ENCODE measurements around the gene ZSCAN9. TPM values are rescaled to one million over a fixed set of nuclear protein-coding genes. Genes with fewer than 3 reads are reported as not detected.

The ZSCAN9 gene
- total RNA-seq, 1 donor from 2014 or later = 38.4 TPM

DNA sequence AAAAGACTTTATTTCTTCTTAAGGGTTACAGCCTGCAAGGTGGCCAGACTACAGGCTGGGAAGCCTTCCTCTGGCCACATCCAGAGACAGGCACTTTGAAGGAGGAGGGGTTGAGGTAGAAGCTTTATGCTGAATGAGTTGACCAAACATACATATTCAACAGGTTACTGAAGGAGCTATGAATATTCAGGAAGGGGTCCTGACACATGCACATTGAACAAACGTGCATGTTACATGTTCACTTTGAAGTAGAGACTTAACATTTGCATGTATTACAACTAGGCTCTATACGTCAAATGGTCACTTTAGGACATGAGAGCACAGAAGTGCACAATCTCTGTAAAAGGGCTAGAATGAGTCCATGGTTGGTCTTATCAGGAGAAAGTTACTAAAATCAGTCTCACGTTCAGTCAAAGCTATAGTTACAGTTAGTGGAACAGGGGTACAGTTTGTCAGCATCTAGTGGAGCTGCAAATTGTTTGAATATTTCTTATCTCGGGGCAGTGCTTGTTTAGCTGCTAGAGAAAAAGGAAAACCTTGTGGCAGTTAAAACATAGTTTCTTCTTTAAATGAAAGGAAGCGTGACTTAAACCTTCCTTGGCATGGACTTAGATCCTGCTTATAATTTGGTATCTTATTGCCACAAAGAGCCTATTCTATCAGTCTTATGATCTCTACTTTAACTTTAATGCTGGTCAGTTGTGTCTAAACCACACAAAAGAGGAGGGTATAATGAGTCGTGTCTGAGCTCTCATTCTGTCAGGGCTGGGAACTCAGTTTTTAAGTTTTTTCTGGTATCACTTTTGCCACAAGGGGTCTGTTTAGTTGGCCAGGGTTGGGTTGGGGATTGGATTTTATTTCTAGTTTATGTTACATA lies 4.6 kb upstream of the ZSCAN9 start:
- no peak for DNase-seq

DNA sequence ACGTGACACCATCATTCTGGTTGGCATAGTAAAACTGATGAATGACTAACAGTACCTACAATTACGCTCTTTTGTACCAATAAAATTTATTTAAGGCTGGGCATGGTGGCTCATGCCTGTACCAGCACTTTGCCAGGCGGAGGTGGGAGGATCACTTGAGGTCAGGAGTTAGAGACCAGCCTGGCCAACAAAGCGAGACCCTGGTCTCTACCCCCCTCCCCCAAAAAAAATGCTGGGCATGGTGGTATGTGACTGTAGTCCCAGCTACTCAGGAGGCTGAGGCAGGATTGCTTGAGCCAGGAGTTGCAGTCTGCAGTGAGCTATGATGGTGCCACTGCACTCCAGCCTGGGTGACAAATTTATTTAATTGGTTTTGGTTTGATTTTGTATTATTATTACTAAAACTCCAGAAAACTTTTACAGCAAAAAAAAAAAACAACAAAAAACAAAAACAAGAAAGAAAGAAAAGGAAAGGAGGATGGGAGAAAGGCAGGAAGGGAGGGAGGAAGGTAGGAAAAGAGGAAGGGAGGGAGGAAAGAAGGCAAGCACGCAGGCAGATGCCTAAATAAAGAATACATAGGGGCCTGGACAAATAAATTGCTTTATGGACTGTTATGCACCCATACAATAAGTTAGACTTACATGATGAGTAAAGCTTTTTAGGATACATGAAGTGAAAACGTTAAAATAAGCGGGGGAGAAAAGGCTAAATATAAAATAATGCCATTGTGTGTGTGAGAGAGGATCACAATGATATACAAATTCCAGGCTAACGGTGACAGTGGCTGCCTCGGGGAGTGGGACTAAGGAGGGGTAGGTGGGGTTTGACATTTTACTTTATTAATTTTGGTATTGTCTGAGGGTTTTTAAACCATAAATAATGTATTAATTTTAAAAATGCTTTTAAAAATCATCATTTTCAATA lies 682 bp upstream of the ZSCAN9 start:
- DNase-seq = no peak

DNA sequence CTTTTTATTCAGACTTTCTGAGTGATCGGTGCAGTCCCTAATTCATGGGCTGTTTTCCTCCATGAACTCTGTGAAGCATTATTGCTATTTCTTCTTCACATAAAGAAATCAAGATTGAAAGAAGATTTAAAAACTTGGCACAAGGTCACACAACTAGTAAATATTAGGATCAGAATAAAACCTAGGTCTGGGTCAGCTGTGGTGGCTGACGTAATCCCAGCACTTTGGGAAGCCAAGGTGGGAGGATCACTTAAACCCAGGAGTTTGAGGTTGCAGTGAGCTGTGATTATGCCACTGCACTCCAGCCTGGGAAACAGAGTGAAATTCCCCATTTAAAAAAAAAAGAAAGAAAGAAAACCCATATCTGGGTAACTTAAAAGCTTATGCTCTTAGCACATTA lies 1.4 kb downstream of the ZSCAN9 start:
- DNase-seq = no peak

DNA sequence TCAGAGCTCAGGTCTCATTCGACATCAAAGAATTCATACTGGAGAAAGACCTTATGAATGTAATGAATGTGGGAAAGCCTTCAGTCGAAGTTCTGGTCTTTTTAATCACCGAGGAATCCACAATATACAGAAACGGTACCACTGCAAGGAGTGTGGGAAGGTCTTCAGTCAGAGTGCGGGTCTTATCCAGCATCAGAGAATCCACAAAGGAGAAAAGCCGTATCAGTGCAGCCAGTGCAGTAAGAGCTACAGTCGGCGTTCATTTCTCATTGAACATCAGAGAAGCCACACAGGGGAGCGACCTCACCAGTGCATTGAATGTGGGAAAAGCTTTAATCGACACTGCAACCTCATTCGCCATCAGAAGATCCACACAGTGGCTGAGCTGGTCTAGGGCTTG lies 7.7 kb downstream of the ZSCAN9 start:
- no peak for DNase-seq

DNA sequence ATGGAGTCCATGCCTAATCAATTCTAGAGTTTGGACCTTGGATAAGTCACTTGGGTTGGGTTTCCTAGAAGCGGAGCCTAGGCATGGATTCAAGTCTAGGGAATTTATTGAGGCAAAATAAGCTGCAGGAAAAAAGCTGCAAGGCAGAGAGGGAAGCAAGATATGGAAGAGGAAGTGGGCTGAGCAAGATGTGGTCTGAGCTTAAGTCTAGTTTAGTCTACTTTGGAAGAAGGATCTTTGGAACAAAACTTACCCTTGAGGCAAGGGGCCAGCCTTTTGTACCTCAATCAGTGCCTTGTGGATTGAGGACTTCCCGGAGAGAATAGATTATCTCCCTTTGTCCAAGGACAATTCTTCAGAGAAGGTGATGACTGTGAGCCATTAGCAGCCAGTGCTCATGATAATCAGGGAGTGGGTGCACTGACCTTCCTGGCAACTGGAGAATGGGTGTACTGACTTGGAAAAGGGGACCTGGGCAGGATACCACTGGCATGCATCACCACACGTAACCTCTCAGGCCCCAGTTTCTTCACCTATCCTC lies 10.9 kb downstream of the ZSCAN9 start:
- DNase-seq = no peak

DNA sequence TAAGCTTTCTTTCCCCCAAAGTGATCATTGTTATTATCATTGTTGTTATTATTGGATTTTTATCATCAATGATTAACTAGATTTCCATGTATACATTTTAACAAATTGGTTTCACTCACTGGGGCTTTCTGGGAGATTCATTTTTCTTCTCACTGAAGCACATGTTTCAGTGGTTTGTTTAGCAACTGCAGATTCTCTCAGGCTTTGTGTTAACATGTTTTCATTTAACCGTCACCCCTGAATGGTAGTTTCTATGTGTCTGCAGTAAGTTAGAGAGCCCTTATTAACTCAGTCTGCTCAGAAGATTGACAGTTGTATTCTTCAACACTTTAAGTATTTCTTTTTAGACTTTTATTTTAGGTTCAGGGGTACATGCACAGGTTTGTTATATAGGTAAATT lies 14.6 kb downstream of the ZSCAN9 start:
- no peak for DNase-seq

DNA sequence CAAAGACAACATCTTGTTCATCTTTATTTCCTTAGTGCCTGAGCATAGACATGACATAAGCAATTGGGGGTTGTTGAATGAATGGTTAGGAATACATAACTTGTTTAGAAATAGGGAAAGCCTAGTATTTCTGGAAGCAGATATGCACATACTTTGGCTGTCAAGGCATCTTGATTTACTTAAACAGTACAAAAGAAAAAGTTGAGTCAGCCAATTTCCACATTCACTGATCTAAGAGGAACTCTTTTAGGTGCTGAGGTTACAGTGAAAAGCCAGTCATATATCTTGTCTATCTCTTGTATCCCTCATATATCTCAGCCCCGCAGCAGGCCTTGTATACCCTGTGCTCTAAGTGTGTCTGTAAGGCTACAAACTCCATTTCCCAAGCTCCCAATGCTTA lies 15.4 kb downstream of the ZSCAN9 start:
- DNase-seq = no peak

DNA sequence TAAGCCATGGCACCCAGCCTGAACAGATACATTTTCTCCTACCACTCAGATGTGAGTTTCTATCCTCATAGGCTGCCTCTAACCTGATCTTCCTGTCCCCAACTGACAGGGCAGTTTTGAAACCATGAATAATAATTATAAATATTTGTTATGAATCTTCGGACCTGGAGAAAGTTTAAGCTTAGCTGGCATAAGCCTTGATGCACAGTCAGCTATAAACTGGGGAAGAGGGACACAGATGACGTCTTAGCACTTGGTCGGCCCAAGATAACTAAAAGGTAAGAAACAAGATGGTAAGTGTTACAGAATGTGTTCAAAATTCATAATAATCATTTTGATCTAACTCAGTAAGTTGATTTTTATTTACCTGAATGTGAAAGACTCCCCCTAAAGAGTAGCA lies 18.9 kb downstream of the ZSCAN9 start:
- no peak for DNase-seq

DNA sequence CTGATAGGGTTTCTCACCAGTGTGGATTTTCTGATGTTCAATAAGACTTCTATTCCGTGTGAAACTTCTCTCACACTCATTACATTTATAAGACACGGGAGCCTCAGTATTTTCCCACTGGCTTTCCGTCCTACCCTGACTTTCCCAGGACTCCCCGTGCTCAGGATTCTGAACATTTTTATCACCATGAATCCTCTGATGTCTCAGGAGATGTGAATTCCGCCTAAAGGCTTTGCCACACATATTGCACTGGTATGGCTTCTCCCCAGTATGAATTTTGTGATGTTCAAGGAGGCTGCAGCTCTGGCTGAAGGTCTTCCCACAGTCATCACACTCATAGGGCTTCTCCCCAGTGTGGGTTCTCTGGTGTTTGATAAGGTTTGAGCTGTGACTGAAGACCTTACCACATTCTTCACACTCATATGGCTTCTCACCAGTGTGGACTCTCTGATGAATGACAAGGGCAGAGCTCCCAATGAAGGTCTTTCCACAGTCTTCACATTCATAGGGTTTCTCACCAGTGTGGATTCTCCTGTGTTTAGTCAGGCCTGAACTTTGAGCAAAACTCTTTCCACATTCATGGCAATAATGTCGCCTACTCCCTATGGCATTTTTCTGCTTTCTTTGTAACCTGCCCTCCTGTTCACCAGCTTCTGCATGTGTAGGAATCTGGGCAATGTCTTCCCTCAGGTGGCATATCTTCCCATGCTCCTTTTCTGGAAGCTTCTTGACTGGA lies 20.3 kb downstream of the ZSCAN9 start:
- no peak for DNase-seq

DNA sequence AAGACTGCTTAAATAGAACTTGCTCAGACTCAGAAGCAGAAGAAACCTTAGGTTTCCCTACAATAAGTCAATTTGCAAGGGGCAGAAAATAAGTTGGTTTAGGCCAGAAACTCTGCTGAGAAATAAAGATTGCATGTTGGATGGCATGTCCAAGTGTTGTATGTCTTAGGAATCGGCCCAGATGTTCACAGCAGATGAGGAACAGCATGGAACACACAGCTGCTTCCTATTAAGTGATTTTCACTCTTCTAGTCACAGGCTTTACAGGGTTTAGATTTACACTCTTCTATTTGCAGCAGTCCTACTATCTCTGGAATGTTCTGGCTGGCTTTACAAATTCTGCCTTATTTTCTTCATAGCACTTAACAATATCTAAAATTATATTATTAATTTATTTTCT lies 23.8 kb downstream of the ZSCAN9 start:
- DNase-seq = no peak

DNA sequence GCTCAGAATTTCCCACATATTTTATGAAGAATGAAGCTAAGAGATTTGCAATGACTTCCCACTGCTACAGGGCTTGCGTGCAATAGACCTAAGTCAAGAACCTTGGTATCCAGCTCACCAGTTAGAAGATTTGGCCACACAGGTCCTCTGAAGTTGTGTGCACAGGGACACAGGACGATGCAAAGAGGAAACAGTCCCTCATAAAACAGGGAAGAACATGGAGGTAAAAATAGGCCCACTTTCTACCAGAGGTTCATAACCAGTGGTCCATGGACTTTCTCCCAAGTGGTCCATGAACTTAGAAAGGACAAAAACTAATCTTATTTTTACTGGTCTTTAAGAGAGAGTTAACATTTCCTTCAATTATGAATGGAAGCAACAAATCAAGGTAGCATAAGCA lies 25.7 kb downstream of the ZSCAN9 start:
- no peak for DNase-seq

DNA sequence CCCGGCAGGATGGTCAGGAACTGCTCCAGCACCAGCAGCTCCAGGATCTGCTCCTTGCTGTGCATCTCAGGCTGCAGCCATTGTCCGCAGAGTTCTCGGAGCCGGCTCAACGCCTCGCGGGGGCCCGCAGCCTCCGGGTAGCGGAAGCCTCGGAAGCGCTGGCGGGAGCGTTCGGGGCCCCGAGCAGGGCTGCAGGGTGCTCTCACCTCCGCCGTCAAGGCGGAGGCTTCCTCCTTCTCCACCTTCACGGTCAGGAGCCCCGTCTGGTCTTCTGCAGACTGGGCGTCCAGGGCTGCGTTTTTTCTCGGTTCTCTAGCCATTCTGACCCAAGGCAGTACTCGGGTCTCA lies 26.6 kb downstream of the ZSCAN9 start:
- peak; percentile 15 for DNase-seq

DNA sequence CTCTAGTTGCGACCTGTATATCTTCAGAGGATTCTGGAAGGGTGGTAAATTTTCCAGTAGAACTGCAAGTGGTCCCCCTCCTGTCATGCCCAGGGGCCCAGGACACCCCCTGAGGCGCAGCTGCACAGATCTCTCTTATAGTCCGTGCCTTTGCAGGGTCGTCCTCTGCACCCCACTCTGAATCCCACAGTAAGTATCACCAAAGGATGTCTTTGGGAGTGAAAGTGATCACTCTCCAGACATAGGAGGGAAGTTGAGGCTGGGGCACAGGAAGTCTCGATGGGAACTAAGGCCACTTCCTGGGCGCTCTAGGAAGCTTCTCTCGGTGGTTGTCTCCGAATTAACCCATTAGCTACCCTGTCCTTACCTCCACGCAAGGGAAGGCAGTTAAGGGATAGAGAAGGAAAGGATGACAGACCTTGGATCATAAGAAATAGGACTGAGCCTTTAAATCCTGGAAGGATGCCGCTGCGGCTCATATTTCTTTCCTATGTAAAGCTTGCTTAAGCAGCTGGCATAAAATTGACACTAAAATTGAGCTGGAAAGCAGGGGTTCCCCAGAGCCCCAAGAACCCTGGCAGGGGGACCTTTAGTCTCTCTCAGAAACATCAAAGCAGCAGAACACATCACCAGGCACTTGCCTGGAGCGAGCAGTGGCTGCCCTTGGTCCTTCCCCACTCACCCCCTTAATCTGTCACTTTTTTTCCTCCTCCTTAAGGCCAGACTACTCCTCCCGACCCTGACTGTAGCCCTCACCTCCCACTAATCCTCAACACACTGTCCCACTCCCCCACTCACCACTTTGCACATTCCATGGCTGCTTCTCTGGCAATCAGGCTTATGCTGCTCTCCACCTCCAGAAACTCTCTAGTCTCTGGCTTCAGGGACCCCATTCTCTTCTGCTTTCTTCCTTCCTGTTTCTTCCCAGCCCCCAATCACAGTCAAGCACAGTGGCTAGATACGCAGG lies 27.2 kb downstream of the ZSCAN9 start, which contains the start of gene ZKSCAN4:
TSS of gene ZKSCAN4 (minus strand) at position 261 of the 967 bp plus-strand sequence. CDS start 289 bp downstream, outside the sequence.
- peak; percentile 39 for DNase-seq

DNA sequence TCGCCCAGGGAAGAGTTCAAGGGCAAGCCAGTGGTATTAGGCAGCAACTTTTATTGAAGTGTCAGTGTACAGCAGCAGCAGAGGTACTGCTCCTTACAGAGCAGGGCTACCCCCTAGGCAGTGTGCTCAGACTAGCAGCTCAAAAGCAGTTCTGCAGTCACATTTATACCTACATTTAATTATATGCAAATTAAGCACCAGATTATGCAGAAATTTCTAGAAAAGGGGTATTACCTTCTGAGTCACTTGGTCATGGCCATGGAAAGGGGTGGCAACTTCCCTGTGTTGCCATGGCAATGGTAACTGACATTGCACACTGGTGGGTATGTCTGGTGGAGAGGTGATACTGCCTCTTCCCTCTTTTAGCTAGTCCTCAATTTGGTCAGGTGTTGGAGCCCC lies 29.0 kb downstream of the ZSCAN9 start:
- DNase-seq = no peak

DNA sequence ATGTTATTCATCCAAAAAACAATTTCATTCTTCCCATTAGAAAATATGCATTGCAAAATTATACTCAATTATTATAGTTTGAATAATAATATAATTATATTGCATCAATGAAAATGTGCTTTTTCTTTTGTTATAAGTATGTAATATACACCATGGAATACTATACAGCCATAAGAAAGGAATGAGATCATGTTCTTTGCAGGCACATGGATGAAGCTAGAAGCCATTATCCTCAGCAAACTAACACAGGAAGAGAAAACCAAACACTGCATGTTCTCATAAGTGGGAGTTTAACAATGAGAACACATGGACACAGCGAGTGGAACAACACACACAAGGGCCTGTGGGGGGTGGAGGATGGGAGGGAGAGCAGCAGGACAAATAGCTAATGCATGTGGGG lies 32.0 kb downstream of the ZSCAN9 start:
- DNase-seq = no peak

DNA sequence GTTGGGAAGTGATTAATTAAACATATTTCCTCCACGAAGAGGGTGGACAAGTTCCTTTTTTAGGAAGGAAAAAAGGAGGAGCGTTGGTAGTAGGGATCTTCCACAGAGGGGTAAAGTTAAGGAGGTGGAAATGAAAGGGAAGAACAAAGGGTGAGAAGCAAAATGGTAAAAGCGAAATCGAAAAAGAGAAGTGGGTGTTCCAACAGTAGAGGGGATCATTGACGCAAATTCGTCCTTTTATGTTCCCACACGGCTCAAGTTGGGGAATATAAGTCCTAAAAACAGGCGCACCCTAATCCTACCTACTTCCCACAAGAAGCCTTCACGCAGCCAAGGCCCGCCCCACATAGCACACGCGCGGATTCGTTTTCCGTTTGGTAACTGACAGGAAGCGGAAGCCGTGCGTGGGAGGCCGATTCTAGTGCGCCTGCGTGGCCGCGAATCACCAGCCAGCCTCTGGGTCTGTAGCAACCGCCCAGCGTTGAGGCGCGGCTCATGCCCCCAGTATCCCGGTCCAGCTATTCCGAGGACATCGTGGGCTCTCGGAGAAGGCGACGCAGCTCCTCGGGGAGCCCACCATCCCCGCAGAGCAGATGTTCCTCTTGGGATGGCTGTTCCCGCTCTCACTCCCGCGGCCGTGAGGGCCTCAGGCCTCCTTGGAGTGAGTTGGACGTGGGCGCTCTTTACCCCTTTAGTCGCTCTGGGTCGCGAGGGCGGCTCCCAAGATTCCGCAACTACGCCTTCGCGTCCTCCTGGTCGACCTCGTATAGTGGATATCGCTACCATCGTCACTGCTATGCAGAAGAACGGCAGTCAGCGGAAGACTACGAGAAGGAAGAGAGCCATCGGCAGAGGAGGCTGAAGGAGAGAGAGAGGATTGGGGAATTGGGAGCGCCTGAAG lies 34.1 kb downstream of the ZSCAN9 start, which contains the start of gene NKAPL:
TSS of gene NKAPL (plus strand) at position 421 of the 901 bp plus-strand sequence. CDS start at position 496, 75 bp downstream.
- peak; percentile 53 for DNase-seq

DNA sequence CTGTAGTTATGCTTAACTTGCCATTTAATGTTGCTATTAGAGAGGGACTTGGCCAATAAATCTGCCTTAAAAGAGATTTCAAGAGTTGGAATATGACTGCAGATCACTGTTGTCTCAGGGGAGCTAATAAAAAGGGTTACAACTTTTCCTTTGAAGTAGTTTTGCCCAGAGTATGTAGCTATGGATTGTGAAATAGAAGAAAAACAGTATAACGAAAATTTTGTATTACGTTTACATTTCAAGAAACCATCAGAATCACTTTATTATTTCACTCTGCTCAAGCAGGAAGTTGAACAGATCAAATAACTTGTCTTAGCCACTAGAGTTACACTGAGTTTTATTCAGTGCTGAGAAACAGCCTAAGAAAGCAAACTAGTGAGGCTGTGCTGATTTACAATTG lies 38.8 kb downstream of the ZSCAN9 start:
- DNase-seq = no peak

DNA sequence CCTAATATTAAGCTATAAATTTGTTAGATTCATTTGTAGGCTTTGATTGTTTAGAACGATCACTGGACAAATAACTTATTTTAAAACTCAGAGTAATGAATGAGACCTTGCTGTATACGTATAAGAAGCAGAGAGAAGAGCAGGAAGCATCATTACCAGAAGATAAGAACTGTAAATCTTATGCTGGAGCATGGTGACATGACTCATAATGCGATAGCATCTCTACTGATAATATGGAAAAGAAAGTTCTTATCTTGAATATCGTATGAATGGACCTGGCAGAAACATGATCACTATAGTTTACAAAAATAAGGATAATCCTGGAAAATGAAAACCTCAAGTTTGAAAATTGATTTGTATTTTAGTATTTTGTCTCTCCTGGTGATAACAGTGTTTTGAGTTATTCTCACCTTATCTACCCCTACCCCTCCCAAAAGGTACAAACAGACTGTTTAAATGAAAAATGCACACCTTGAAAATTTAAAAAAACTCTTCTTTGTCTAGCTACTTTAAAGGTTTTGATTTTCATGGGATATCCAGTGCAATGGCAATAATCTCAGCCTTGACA lies 39.8 kb downstream of the ZSCAN9 start:
- no peak for DNase-seq

DNA sequence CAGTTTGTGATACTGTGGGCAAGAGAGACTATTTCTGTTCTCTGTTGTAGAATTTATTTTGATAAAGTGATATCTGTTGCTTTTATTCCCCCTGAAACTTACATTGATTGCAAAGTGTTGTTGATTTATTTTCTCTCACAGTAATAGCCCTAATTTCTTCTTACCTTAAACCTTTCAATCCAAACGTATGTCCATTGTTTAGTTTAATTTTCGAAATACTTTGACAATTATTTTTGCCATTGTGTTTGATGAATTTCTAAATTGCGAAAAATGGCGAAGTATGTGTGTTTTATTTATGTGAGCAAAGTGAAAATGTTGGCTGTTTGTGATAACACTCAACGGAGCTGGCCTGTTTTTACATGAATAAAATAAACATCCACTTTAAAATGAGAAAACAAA lies 41.5 kb downstream of the ZSCAN9 start:
- DNase-seq = no peak

All from occipital lobe (tissue), 2 donors.